Measurements from ENCODE around the gene PROB1.
"Not testable (repeated sequence)": the region's sequence is repeated elsewhere in the genome, so short reads cannot be mapped to it uniquely, and the experiment has no call there.

Gene PROB1

DNA sequence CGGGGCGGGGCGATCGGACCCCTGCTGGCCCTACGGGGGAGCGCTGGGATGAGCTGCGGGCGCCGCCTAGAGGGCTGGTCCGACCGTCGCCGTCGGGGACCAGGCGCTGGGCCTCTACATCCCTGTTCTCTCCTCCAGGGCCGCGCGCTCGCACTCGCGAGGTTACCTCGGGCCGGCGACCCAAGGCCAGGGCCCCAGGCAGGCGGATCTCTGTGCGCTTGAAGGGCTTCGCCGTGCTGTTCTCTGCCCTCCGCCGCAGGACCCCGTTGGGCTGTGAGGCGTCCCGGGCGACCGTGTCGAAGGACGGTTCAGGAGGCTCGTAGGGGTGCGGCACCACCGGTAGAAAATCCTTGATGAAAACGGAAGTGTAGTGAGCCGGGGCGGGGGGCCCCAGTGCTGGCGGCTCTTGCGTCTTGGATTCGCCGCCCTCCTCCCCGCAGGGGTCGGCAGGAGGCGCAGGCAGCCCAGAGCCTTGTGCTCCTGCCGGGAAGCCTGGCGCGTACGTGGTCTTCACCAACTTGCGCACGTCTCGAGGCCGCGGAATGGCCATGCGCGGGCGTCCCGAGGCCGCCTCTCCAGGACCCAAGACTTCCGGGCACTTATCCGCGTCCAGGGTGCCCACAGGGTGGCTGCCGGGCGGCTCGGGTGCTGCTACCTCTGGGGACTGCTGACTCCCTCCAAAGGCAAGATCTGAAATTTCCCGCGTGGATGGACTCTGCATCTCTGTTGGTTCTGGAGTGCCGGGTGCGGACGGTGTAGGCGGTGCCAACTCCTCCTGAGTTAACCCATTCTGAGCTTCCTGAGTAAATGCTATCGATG lies 2.0 kb downstream of the PROB1 start:
- no peak for DNase-seq (ENCODE audit: low spot score)

DNA sequence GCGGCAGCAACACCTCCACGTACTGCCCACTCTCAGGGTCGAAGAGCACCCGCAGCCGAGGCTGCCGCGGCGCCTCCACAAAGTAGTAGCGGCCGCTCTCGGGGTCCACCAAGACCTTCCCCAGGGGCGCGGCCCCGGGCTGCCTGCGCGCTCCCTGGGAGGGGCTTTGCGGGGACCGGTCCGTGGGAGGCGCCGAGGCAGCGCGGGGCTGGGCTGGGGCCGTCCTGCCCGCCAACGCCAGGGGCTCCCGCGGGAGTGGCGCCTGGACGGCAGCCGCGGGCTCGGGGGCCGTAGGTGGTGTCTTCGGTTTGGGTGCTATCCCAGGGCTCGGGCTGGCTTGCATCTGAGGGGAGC lies 2.6 kb downstream of the PROB1 start:
- DNase-seq (ENCODE audit: low spot score) (no peak), FAIRE-seq (no peak)

More for the DNA sequence above, 2.0 kb downstream of the PROB1 start:
- no peak for FAIRE-seq

DNA sequence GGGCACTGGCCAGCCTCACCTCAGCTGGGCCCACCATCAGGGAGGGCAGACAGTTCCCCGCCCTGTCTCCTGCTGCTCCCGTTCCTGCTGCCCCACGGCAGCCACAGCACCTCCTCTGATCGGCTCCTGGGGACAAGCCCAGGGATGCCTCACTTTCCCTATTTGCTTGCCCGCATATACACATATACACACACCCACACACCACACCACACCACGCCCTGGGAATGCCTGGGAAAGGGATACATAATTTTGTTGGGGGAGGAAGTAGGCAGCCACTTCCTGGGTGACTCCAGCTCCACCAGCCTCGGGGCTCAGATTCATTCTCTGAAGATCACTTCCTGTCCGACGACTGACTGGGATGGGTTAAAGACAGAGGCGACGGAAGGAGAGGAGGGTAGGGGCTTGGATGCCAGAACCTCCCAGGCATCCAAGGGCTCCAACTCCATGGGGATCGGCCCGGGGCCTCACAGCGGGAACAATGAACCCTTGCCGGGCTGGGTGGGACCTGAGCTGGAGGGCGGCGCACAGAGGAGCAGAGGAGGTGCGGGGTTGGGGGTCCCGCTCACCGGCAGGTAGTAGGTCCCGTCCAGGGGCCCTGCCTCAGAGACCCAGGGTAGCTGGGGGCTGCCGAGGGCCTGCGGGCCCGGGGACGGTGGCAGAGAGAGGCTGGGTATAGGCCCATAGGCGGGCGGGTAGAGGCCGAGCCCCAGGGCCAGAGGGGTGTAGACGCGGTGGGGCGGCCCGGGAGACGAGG lies 3.2 kb downstream of the PROB1 start:
- DNase-seq (ENCODE audit: low spot score), result no peak
- no peak for FAIRE-seq

DNA sequence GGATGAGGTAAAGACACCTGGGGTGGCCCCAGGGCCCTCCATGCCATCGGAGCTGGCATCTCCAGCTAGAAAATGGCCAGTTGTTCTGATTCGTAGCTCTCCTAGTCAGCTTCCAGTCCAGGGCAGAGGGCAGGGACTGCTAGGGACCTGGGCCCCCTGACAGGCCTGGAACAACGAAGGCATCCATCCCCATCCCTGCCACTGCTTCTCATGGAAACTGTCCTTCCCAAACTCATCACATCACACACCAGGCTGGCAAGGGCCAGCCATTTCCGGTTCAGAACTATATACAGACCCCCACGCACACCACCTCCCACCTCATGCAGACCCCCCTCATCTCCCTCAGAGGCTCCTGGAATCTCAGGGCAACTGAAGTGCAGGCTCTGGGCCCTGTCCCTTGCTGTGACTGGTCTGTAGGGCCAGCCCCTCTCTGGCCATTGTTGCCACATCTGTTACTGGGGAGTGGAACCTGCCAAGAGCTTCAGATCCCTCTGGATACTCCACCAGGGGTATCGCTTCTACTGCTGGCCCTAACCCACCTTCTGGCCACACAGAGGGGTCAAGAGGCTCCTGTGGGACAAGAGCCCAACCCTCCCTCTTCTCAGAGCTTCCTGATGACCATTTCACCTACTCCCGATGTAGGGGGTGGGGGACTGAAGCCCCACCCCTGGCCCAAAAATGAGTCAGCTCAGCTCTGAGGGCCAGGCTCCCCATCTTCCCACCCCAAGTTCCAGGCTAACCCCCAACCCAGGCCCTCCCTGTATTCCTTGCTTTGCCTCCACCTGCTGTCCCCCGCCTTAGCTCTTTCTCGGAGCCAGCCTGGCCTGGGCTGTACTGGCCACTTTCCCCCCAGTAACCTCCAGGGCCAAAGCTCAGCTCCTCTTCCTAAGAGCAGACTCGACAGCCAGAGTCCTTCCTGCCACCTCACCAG lies 4.0 kb downstream of the PROB1 start:
- FAIRE-seq, result no peak
- no peak for DNase-seq (ENCODE audit: low spot score)

DNA sequence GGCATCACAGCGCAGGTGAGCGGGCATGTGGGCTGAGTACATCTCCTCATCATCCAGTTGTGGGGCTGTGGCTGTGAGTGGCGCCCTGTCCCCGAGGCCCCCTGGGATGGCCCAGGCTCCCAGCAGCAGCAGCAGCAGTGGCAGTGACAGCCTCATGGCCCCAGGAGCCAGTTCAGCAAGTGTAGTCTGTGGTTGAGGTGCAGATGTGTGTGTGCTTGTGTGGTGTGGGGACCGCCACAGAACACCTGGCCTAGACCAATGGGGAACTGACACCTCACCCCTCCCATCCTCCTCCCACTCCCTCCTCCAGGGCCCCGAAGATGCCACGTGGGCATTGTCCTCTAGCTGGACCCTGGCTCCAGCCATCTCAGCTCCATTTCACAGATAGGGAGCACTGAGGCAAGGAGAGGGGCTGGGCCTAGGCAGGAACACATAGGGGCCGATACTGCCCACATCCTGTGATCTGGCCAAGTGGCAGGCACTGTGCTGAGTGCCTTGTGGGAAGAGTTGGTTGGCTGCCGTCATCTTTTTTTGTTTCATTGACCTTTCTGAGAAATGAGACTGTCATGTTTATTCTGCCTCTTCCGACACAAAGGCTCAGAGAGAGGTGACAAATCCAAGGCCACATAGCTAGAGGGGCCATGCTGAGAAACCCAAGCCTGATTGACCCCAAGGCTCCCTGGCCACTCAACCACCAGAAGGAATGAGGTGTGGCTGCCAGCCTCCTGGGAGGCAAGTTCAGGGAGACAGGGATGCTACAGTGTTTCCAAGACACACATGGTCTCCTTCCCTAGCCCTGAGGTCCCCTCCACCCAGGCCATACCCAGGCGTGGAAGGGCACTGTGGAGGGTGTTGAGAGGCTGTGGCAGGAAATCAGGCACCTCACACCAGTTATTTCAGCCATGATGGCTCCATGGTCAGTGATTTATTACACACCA lies 4.9 kb downstream of the PROB1 start, which contains the start of gene MZB1:
Gene MZB1 (minus strand): TSS at position 213 of the 938 bp plus-strand sequence. CDS start 57 bp downstream, at position 156.
- DNase-seq (ENCODE audit: low spot score) (no peak), FAIRE-seq (no peak)

DNA sequence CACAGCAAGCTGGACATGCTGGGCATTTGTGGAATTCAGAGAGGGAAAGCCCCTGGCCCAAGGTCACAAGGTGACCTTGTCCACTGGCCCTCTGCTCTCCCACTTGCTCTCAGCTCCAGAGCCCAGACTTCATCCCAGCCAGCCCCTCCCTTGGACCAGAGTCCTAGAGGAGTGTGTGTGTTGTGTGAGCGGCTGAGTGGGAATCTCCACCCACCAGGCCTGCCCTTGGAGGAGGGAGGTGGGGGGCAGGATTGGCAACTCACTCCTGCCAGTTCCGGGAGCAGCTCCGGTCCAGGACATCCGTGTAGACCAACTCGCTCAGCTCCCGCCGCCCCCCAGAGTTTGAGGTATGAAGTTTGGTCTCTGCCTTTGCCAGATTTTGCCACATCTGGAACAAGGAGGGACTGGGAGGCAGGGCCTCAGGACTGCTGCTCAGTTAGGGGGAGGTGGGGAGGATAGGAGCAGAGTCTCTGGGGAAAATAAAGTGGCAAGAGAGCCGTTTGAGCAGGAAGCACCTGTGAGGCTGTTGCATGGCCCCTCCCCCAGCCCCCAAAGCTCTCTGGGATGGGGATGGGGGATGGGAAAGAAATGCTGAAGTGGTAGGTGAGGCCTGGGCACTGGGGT lies 6.6 kb downstream of the PROB1 start:
- no peak for DNase-seq (ENCODE audit: low spot score)
- FAIRE-seq, result no peak

DNA sequence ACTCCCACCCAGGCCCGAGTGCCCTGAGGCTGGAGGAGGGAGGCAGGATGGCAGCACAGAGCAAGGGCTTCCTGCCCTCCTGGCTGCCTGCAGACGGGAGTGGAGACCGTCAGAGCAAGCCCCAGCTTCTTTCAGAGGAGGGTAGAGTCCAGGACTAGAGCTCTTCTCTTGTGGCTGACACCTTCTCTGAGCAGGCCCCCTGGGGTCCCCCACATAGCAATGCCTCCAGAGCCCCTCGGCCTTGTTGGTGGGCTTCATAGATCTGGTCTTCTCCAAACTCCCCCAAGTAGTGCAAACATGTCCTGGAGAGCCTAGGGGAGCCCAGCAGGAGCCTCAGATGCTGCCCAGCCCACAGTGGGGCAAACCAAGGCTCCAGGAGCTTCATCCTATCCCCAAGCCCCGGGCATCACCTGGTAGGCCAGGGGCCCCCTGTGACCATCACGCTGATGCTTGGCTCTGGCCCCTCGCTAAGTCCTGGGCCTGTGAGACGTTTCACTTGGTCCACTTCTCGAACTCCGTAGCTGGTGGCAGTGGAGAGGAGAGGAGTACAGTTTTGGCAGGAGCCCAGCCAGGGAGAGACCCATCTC lies 7.2 kb downstream of the PROB1 start:
- DNase-seq (ENCODE audit: low spot score), result no peak
- no peak for FAIRE-seq

DNA sequence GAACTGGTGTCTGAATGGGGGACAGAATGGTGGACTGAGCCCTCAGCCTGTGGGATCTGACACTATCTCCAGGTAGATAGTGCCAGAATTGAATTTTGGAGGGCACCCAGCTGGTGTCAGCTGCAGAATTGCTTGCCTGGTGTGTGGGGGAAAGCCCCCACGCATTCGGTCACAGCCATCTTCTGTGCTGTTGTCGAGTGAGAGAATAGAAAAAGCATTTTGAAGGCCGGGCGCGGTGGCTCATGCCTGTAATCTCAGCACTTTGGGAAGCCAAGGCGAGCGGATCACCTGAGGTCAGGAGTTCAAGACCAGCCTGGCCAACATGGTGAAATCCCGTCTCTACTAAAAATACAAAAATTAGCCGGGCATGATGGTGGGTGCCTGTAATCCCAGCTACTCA lies 7.9 kb downstream of the PROB1 start:
- FAIRE-seq; DNase-seq (ENCODE audit: low spot score): not testable (repeated sequence)

DNA sequence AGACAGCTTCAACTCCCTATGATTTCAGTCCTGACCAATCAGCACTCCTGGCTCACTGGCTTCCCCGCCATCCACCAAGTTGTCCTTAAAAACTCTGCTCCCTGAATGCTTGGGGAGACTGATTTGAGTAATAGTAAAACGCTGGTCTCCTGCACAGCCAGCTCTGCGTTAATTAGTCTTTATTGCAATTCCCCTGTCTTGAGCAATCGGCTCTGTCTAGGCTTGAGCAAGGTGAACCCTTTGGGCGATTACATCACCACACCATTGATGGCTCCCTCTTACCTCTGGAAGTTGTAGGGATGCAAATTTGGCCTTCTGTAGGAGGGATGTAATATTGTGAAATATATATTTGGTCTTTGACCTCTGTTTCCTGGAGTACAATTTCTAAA lies 8.9 kb downstream of the PROB1 start:
- FAIRE-seq (no peak), DNase-seq (ENCODE audit: low spot score) (no peak)

DNA sequence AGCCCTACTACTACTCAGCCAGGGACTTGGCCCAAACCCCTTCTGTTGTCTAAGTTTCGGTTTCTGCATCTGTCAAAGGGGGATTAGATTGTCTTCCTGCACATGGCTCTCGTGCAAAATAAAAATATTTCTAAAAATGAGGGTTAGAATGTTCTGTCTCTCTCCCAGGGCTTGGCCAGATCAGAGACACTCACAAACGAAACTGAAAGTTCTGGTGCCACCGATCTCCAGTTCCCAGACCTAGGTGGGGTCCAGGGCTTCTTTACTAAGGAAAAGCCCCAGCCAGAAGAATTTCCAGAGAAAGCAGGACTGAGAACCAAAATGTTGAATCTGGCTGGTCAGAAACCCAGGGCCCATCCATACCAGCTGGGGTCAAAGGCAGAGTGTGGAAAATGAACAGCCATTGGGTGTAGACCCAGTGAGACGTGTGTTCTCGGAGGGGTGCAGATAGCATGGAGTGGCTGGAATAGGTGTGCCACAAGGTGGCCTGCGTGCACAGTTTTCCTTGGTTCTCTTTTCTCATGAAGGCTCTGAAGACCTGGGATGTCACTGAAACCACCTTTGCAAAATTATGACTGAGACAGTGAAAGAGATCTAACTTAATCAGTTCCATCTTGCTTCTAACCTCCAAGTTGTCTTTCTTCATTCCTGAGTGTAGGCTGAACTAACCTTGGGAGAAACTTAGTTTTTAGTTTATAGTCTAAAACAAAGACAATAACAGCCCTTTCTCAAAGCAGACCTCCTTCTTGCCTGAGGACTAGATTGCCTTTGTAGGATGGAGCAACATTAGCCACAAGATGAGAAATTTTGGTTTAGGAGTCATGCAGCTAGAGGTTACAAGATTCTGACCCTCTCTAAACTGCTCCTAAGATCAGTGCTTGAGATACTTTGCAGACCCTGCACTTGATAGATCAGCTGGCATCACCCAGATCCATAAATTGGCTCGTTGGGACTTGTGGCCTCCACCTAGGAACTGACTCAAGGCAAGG lies 9.5 kb downstream of the PROB1 start:
- DNase-seq (ENCODE audit: low spot score) (peak; percentile 31), FAIRE-seq (no peak)

DNA sequence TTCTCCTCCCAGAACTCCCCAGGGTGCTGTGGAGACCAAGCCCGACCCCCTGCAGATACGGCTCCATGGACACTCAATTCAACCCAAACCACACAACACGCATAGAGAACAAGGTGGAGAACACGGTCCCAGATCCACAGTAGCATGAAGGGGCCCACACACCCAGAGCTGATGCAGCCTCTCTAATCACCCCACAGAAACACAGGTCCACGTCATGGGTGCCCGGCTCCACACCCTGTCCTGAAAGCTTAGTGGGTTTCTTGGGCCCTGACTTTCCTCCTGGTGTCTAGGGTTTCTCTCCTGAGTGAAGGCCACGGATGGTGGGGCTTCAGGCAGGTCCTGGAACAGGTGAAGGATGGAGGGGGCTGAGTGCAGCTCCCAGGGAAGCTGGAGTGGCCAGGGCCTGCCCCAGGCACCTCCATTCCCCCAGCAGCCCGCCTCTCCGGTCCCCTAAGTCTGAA lies 10.3 kb downstream of the PROB1 start:
- DNase-seq (ENCODE audit: low spot score) (no peak), FAIRE-seq (no peak)

DNA sequence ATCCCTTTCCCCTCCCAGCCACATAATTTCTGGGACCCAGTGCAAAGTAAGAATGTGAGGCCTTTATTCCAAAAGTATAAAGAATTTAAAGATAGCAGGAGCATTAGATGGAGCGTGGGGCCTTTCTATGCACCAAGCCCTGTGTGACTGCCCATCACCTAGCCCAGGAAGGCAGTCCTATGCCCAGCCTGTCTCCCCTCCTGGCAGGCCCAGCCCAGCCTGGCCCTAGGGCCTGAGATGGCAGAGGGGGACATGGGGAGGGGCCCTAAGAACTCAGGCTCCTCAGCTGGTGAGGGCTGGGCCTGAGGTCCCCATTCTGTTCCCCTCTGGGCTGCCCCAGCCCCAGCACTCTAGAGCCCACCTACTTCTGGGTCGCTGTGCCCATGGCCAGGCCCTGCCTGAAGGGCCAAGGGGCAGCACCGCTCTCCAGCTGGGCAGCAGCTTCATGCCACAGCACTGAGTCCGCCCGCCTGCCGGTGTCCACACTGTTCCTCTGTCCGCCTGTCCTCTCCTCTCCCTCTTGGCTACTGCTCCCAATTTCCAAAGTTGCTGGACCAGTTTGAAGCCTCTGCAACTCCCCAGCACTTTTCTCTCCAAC lies 10.8 kb downstream of the PROB1 start:
- FAIRE-seq (no peak), DNase-seq (ENCODE audit: low spot score) (no peak)

DNA sequence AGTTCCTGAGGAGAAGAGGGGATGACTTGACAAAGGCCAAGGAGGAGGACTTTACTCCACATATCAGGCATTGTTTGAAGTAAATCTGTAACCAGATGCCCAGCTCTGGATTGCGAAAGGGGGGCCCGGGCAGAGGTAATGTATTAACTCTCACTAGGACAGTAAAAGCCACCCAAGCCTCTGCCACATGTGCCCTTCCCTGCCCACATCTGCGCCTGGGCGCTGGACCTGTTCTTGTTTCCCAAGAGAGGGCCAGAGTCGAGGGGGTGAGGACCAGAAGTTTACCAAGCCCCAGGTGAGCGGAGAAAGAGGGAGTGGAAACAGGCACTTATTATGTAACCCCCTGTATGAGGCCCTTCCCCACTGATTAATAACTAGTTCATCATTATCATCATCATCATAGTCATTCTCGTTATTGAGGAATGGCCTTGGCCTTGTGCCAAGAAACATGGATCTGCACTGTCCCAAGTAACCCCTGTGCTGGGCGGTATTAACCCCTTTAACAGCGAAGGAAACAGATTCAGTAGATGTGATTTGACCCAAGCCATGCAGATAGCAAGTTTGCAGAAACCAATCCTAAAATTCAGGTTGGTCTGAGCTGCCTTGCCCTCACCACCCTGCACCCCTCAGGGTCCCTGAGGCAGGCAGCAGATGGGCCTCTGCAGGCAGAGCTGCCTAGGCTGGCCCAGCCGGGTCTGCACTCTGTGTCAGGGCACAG lies 11.5 kb downstream of the PROB1 start, which contains the start of gene SLC23A1:
Gene SLC23A1 (minus strand): TSS at position 23 of the 718 bp plus-strand sequence. CDS start 44 bp downstream, outside the sequence.
- DNase-seq (ENCODE audit: low spot score) (no peak), FAIRE-seq (no peak)

DNA sequence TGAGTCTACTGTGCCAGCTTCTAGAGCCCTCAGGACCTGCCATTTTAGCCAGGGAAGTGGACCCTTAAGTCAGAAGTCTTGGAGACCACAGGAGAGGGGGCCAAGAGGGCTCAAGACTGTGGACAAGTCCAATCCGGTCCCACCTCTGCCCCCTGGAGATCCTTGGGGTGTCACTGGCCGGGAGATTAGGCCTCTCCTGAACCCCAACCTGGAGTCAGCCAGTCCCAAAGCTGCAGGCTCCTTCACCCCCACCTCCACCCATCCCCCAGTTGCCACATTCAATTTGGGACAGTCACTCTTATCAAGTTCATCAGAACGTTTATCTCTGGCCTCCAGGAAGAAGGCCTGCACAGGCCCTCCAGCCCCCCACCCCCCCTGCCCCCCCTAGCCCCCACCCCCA lies 12.1 kb downstream of the PROB1 start:
- DNase-seq (ENCODE audit: low spot score) (no peak), FAIRE-seq (no peak)

DNA sequence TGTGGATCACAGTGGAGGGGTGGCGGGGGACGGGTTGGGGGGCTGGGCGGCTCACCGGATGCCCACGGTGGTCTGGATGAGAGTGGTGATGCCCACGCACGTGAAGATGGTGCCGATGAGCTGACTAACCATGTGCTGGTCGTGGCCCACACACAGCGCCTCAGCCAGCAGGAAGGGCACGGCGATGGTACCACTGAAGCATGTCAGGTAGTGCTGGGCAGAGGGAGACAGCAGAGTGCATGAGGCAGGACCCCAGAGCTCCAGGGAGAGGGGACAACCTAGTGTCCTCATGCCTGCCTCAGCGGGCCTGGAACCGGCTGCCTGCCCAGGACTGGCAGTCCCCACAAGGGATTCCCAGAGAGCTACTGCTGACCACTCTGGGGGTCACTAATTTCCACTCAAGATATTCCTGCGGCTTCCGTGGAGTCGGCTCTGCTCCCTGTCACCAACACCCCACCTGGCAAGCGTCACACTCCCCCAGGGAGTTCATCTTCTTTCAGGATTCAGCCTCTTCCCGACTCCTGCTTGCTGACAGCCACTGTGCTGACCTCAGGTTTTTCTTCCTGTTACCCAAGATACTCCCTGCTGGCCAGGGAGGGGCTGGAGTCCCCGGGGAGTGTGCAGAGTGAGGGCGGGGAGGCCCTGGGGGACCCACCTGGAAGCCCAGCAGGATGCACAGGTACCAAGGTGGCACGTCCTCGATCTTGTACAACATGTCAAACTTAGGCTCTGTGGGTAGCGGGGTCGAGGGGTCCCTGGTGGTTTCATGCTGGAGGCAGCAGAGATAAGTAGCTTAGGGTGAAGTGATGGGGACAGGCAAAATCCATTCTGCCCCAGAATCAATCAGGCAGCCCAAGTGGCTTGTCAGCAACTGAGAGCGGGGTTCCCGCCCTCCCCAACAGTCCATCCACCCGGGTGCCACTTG lies 12.8 kb downstream of the PROB1 start:
- no peak for DNase-seq (ENCODE audit: low spot score)
- no peak for FAIRE-seq
